Left ventricle myocardium superior (tissue), 1 donor: ENCODE measurements around the gene PSMB5. TPM values are rescaled to one million over a fixed set of nuclear protein-coding genes. Genes with fewer than 3 reads are reported as not detected.

Experiments
- ATAC-seq: fragments of 200-7000 bp; cut with Tn5 transposase; one replicate; pipeline ENCODE4 v1.9.1; 2020; ENCODE audit warnings: mild to moderate bottlenecking, moderate library complexity
- DNase-seq: peaks from one replicate; pipeline ENCODE4 v3.0.0-alpha.2; 2020
- intact Hi-C: fragments of 100-400 bp; cut with micrococcal nuclease; formaldehyde crosslinking; loops from one replicate; pipeline ENCODE4 v1.11.0; 2022
- total RNA-seq: library from RNA; stranded (reverse); fragmentation: NEBNext Ultra II Directional; extraction: Animal tissue kit (Norgen Biotek cat#: 25700); gene quantifications from one replicate; pipeline ENCODE4 v1.2.1, GENCODE V29; 2021
- donor health status: DM: no; HTN: yes; CAD: no; lungs with severe emphysema.

Gene PSMB5
- total RNA-seq, 1 donor from 2014 or later: 111 TPM

GRCh38 chr14:23062002-23062401 is 27.3 kb upstream of the PSMB5 start:
- ATAC-seq (peak; percentile 44), DNase-seq (peak; percentile 55)
- intact Hi-C loops: no loop called here

GRCh38 chr14:23060536-23061260 is 26.0 kb upstream of the PSMB5 start:
- intact Hi-C loops: no loop called here
- DNase-seq (no peak), ATAC-seq (no peak)

GRCh38 chr14:23058654-23059504 is 24.2 kb upstream of the PSMB5 start:
- intact Hi-C loops: no loop called here
- ATAC-seq (no peak), DNase-seq (no peak)

- DNase-seq (peak; percentile 92), ATAC-seq (peak; percentile 76)
- intact Hi-C loops: no loop called here
Measured at GRCh38 chr14:23057757-23058653, 23.3 kb upstream of the PSMB5 start.

DNA sequence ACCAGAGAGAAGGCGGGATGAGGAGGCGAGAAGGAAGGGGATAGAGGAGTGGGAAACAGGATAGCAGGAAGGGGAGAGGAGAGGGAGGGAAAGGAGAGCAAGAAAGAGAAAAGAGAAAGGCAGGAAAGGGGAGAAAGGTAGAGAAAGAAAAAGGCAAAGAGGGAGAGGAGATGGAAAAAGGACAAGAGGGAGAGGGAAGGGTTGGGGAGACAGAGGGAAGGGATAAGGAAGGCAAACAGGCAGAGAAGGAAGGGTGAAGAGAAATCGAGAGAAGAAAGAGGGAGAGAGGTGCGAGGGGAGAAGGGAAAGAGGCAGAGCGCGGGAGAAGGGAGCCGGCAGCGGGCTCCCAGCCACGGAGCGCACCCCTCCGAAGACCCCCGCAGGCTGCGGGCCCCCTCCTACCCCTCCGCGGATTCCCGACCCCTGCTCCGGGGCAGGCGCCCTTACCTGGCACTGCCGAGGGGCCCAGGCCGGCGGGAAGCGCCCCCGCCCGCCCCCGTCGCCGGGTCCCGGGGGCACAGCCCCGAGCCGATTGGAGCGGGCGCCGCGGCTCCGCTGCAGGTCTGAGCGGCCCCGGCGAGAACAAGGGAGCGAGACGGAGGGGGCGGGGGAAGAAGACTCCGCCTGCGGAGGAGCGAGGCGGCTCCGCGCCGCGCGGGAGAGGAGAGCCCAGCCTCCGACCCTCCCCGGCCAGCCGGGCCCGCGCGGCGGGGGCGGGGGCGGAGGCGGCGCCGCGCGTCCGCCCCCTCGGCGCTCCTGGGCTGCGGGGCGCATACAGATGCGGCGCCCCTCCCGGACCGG is 22.5 kb upstream of the PSMB5 start, which contains the start of gene CDH24:
CDH24 (minus strand) TSS at position 565 of the 801 bp plus-strand sequence. CDS start 1,787 bp downstream, outside the sequence.
- DNase-seq: peak; percentile 85
- intact Hi-C loops: no loop called here
- peak; percentile 63 for ATAC-seq

DNA sequence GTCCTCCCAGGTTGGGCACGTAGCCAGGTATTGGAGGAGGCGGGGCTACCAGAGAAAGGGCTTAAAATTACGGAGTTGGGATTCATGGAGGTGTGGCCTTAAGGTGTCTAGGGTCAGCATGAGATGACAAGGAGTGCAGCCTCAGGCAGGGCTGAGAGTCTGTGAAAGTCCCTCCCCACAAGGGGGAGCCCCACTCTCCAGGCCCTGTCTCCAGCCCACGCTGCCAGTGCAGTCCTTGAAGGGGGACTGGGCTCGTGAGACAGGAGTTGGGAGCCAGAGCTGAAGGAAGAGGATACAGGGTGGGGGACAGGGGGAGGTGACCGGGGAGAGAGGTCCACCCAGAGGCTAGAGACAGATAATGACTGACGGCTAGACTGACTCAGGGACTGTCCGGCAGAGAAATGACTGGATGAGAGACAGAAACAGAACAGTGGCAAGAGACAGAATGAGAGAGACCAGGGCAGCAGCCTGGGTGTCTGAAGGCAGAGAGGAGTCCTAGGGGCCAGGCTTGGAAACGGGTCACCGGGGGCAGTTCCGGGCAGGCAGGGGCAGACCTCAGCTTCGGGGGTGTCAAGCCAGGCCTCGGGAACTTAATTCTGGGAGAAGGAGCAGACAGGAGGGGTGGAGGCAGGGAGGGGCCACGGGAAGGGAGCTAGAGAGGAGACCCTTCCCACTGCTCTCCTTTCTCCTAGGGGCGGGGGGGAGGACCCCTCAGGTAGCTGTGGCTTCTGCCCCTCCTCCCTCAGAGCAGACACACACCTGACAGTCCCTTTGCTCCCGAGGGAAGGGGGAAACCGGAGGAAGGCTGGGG is 21.6 kb upstream of the PSMB5 start:
- DNase-seq (peak; percentile 68), ATAC-seq (peak; percentile 60)
- intact Hi-C loops: no loop called here

GRCh38 chr14:23055621-23056144 is 21.0 kb upstream of the PSMB5 start:
- peak; percentile 22 for ATAC-seq
- intact Hi-C loops: no loop called here

DNA sequence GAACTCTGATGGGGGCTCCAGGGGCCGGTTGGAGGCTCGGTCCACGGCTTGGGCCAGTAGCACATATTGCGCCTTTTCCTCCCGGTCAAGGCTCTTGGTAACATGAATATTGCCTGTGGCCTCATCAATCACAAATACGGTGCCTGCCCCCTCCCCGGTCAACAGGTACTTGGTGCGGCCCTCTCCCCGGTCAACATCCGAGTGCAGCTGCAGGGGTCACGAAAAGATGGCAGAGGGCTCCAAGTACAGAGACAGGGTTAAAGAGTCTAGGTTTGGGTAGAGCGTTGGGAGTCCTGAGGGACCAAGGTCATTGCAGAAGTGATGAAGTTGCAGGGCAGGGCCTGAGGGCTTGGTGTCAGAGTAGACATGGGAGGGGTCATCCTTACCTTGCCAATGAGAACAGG is 20.4 kb upstream of the PSMB5 start:
- intact Hi-C loops: no loop called here
- ATAC-seq (no peak), DNase-seq (no peak)

More at GRCh38 chr14:23055621-23056144, 21.0 kb upstream of the PSMB5 start:
- DNase-seq: peak; percentile 60

GRCh38 chr14:23054000-23054811 is 19.5 kb upstream of the PSMB5 start:
- intact Hi-C loops: loop anchor here (5.0 kb wide), 1 partner anchor 67 kb away; no protein-coding TSS in a partner anchor

DNA sequence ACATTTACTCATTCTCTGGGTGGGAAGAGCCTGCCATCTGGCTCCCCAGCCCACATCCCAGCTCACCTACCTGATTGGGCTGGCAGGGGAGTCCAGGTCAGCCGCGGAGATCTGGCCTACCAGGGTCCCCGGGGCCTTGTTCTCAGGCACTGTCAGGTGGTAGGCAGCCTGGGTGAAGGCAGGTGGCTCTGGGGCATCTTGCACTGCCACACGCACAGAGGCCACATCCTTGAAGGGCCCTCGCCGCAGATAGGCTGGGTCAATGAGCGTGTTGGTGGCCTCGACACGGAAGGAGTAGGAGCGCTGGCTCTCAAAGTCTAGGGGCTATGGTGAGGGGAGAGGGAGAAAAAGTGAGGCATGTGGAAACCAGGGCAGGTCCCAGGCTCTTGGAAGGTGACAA is 18.7 kb upstream of the PSMB5 start:
- intact Hi-C loops: loop anchor here (5.0 kb wide), 1 partner anchor 66 kb away; no protein-coding TSS in a partner anchor
- DNase-seq (no peak), ATAC-seq (no peak)

More at GRCh38 chr14:23054000-23054811, 19.5 kb upstream of the PSMB5 start:
- no peak for ATAC-seq
- DNase-seq: no peak

GRCh38 chr14:23052671-23053070 is 18.0 kb upstream of the PSMB5 start:
- intact Hi-C loops: loop anchor here (5.0 kb wide), 1 partner anchor 65 kb away; no protein-coding TSS in a partner anchor
- DNase-seq: no peak
- ATAC-seq: no peak

- no peak for DNase-seq
- intact Hi-C loops: loop anchor here (5.0 kb wide), 1 partner anchor 65 kb away; no protein-coding TSS in a partner anchor
- ATAC-seq: peak; percentile 43
Measured at GRCh38 chr14:23052182-23052623, 17.5 kb upstream of the PSMB5 start.

DNA sequence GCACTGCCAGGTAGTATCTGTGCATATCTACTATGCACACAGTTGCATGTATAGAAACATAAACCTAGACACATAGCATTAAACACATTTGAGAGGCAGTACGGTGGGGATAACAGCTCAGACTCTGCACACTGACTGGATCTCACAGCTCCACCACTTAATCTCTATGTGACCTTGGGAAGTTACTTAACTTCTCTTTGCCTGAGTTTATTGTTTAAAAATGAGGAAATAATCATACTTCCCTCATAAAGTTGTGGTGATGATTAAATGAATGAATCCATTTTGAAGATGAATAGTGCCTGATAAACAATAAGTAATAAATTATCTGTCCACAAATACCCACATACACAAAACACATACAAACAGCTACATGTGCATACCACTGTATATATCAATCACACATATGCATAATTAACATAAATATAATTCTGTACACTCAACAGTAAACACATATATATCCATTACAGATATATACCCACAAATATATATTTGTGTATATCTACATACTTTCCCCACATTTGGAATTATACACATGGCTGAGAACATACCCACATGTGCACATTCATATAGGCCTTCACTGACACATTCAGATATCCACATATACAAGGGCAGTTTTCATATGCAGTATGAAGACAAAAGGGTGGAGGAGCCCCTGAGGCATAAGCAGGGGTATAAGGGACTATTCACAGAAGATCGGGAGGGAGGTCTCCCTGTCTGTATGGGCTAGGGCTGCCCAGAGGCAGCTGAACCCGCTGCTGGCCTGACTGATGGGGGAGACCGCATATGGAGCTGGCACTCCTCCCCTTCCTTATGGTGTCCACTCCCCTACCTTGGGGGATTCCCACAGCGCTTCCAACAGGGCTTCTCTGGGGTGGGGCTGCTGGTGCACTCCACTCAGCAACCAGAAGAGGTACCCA is 16.7 kb upstream of the PSMB5 start:
- DNase-seq (no peak), ATAC-seq (no peak)
- intact Hi-C loops: loop anchor here (5.0 kb wide), 1 partner anchor 64 kb away; no protein-coding TSS in a partner anchor

DNA sequence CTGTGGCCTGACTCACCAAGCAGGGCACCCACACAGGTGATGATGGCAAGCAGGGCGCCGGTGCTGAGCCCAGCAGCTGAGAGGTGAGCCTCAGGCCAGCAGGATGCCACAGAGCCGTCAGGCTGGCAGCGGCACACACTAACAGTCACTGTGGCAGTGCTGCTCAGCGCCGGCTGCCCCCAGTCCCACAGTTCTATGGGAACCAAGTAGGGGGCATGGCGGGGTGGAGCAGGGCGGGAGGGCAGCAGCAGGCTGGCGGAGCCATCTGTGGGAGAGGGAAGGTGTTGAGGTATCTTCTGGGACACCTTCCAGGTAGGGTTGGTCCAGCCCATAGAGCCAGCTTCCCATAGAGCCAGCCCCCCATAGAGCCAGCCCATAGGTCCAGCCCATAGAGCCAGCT is 14.3 kb upstream of the PSMB5 start:
- ATAC-seq (no peak), DNase-seq (no peak)
- intact Hi-C loops: no loop called here
